NB4 (cell line): ENCODE results near the gene USH2A.

Experiments
- DNase-seq: peaks from one replicate; pipeline ENCODE4 v3.0.0; 2010; ENCODE audit warnings: low read depth
- H3K4me3 ChIP-seq: one replicate; pipeline ENCODE4 v1.5.1; 2011; ENCODE audit warnings: mild to moderate bottlenecking, low read depth, low read length, moderate library complexity
- CTCF ChIP-seq: IDR thresholded peaks from one replicate; pipeline ENCODE4 v1.5.1; 2012; ENCODE audit warnings: low read depth, low read length
- MAX ChIP-seq: IDR thresholded peaks from 2 replicates; pipeline ENCODE4 v1.6.1; 2011; ENCODE audit warnings: low read depth, low read length
- MYC ChIP-seq: IDR thresholded peaks from 2 replicates; pipeline ENCODE4 v1.6.1; 2011; ENCODE audit warnings: low read depth, low read length
- POLR2A ChIP-seq: IDR thresholded peaks from 2 replicates; pipeline ENCODE4 v1.6.1; 2011; ENCODE audit warnings: mild to moderate bottlenecking; ENCODE audit not compliant: insufficient read length; ENCODE audit errors: extremely low read depth

The USH2A gene

GRCh38 chr1:215807911-215808436 is 615.3 kb downstream of the USH2A start:
- DNase-seq, result no peak
- no peak overlapping the region for H3K4me3 ChIP-seq
- no peak for TF ChIP-seq MYC
- TF ChIP-seq POLR2A, result no peak
- TF ChIP-seq CTCF, result no peak
- TF ChIP-seq MAX, result no peak

- H3K4me3 ChIP-seq, result no peak overlapping the region
- no peak for DNase-seq
- TF ChIP-seq MYC (no peak), POLR2A (no peak)
These were observed 616.0 kb downstream of the USH2A start for GRCh38 chr1:215807218-215807617.

- no peak overlapping the region for H3K4me3 ChIP-seq
- DNase-seq, result no peak
- no peak for TF ChIP-seq MAX
- TF ChIP-seq POLR2A, result no peak
- TF ChIP-seq CTCF, result no peak
- no peak for TF ChIP-seq MYC
These were observed 625.4 kb downstream of the USH2A start for GRCh38 chr1:215797859-215798258.

- TF ChIP-seq CTCF (no peak), POLR2A (no peak), MAX (no peak), MYC (no peak)
- H3K4me3 ChIP-seq, result no peak overlapping the region
- no peak for DNase-seq
These were observed 629.1 kb downstream of the USH2A start for GRCh38 chr1:215794156-215794555.

GRCh38 chr1:215793180-215793579 is 630.1 kb downstream of the USH2A start:
- peak; percentile 4 for DNase-seq
- TF ChIP-seq MAX (no peak), CTCF (peak; percentile 5), POLR2A (no peak), MYC (no peak)
- H3K4me3 ChIP-seq, result no peak overlapping the region

GRCh38 chr1:215792446-215792845 is 630.8 kb downstream of the USH2A start:
- DNase-seq, result no peak
- TF ChIP-seq POLR2A (no peak), MYC (no peak), CTCF (no peak), MAX (no peak)
- H3K4me3 ChIP-seq, result no peak overlapping the region
